ENCODE results near the gene USP4. TPM values are rescaled to one million over a fixed set of nuclear protein-coding genes. Genes with fewer than 3 reads are reported as not detected.

USP4 gene
- total RNA-seq, 1 experiment from 2014 or later, result 43.5 TPM

- TF ChIP-seq CTCF (IDR thresholded peaks at IDR 0.05; ENCODE audit: unreplicated experiment), result no peak
- no TSS peak for BruUV-seq (replicated peaks)
- H3K27ac Mint-ChIP-seq (ENCODE audit: unreplicated experiment), result no peak overlapping the region
Measured at GRCh38 chr3:49346797-49347251, 7.0 kb upstream of the USP4 start.

GRCh38 chr3:49343163-49343562 is 3.3 kb upstream of the USP4 start:
- no peaks in the 10 kb centered on the region for H3K27me3 Mint-ChIP-seq (ENCODE audit: unreplicated experiment)
- H3K36me3 Mint-ChIP-seq (ENCODE audit: insufficient read depth, unreplicated experiment), result peaks cover 20% of the 10 kb centered on the region
- no TSS peak for BruUV-seq (replicated peaks)

More at GRCh38 chr3:49346797-49347251, 7.0 kb upstream of the USP4 start:
- intact Hi-C loops (cut with micrococcal nuclease; ENCODE audit: unreplicated experiment), result no loop called here
- H3K4me3 Mint-ChIP-seq (ENCODE audit: low read depth, unreplicated experiment), result no peak overlapping the region
- no peaks in the 10 kb centered on the region for H3K27me3 Mint-ChIP-seq (ENCODE audit: unreplicated experiment)
- CTCF ChIA-PET, result no interaction called here
- H3K36me3 Mint-ChIP-seq (ENCODE audit: insufficient read depth, unreplicated experiment), result no peaks in the 10 kb centered on the region
- DNase-seq, result no peak
- H3K4me1 Mint-ChIP-seq (ENCODE audit: low read depth, unreplicated experiment), result peaks cover 12% of the 10 kb centered on the region
- no peaks in the 10 kb centered on the region for H3K9me3 Mint-ChIP-seq (ENCODE audit: low read depth, unreplicated experiment)

GRCh38 chr3:49341996-49342395 is 2.1 kb upstream of the USP4 start:
- no TSS peak for BruUV-seq (replicated peaks)
- TF ChIP-seq CTCF (IDR thresholded peaks at IDR 0.05; ENCODE audit: unreplicated experiment), result no peak
- CTCF ChIA-PET, result interaction anchor here (0.8 kb wide), 1 partner anchor 9 kb away, joined by 3 read pairs; no protein-coding TSS in a partner anchor
- Mint-ChIP-seq H3K9me3 (ENCODE audit: low read depth, unreplicated experiment) (no peaks in the 10 kb centered on the region), H3K4me3 (ENCODE audit: low read depth, unreplicated experiment) (no peak overlapping the region), H3K4me1 (ENCODE audit: low read depth, unreplicated experiment) (peaks cover 12% of the 10 kb centered on the region), H3K27ac (ENCODE audit: unreplicated experiment) (no peak overlapping the region), H3K27me3 (ENCODE audit: unreplicated experiment) (no peaks in the 10 kb centered on the region), H3K36me3 (ENCODE audit: insufficient read depth, unreplicated experiment) (peaks cover 20% of the 10 kb centered on the region)
- no peak for DNase-seq
- intact Hi-C loops (cut with micrococcal nuclease; ENCODE audit: unreplicated experiment), result no loop called here

More at GRCh38 chr3:49343163-49343562, 3.3 kb upstream of the USP4 start:
- intact Hi-C loops (cut with micrococcal nuclease; ENCODE audit: unreplicated experiment), result no loop called here
- no peak for TF ChIP-seq CTCF (IDR thresholded peaks at IDR 0.05; ENCODE audit: unreplicated experiment)
- no peaks in the 10 kb centered on the region for H3K9me3 Mint-ChIP-seq (ENCODE audit: low read depth, unreplicated experiment)
- CTCF ChIA-PET, result interaction anchor here (0.7 kb wide), 3 partner anchors 8 to 59 kb away, joined by 3 to 4 read pairs (median 3); no protein-coding TSS in a partner anchor
- H3K27ac Mint-ChIP-seq (ENCODE audit: unreplicated experiment), result no peak overlapping the region
- no peak for DNase-seq
- no peak overlapping the region for H3K4me3 Mint-ChIP-seq (ENCODE audit: low read depth, unreplicated experiment)
- H3K4me1 Mint-ChIP-seq (ENCODE audit: low read depth, unreplicated experiment), result peaks cover 13% of the 10 kb centered on the region

GRCh38 chr3:49339581-49339940 is 292 bp downstream of the USP4 start:
- Mint-ChIP-seq H3K9me3 (ENCODE audit: low read depth, unreplicated experiment) (no peaks in the 10 kb centered on the region), H3K27ac (ENCODE audit: unreplicated experiment) (peak overlapping the region; percentile 84), H3K4me1 (ENCODE audit: low read depth, unreplicated experiment) (peaks cover 6% of the 10 kb centered on the region)

More at GRCh38 chr3:49339581-49339940, 292 bp downstream of the USP4 start:
- DNase-seq, result peak; percentile 38
- TF ChIP-seq CTCF (IDR thresholded peaks at IDR 0.05; ENCODE audit: unreplicated experiment), result no peak
- Mint-ChIP-seq H3K36me3 (ENCODE audit: insufficient read depth, unreplicated experiment) (peaks cover 27% of the 10 kb centered on the region), H3K27me3 (ENCODE audit: unreplicated experiment) (no peaks in the 10 kb centered on the region), H3K4me3 (ENCODE audit: low read depth, unreplicated experiment) (peak overlapping the region; percentile 88)
- CTCF ChIA-PET, result interaction anchor here (0.6 to 2.9 kb wide), 16 partner anchors 12 to 352 kb away, joined by 3 to 33 read pairs (median 4); partner anchors contain the start of genes DALRD3, GPX1, NDUFAF3 and P4HTM
- intact Hi-C loops (cut with micrococcal nuclease; ENCODE audit: unreplicated experiment), result no loop called here
- BruUV-seq (replicated peaks), result no TSS peak

Data from Calu3 (cell line).